HCT116 (cell line): ENCODE results near the gene AXIN1. TPM values are rescaled to one million over a fixed set of nuclear protein-coding genes. Genes with fewer than 3 reads are reported as not detected.

Experiments used
- ATAC-seq: fragments of 200-7000 bp; cut with Tn5 transposase; 2 replicates; pipeline ENCODE4 v1.9.1; 2020; ENCODE audit warnings: mild to moderate bottlenecking, moderate library complexity
- BruUV-seq: library from RNA; stranded (reverse); fragments of 400-500 nt; replicated peaks from 2 replicates; lab custom pipeline; 2021; lab: Mats Ljungman, UMichigan
- CTCF ChIA-PET: fragments of 300-600 bp; sonication (Branson Sonifier 250); formaldehyde crosslinking; loops from one replicate; lab custom pipeline; 2021; ENCODE audit warnings: antibody characterized with exemption; lab: Charles Lee
- POLR2A ChIA-PET: fragments of 300-600, 350-600 bp; sonication (Branson Sonifier 250); formaldehyde crosslinking; loops from one replicate; lab custom pipeline; 2021; ENCODE audit warnings: antibody characterized with exemption; lab: Charles Lee
- RAD21 ChIA-PET, 2 experiments: fragments of 300-600 bp; sonication (Branson Sonifier 250); formaldehyde crosslinking; loops; one replicate each; lab custom pipeline; 2023; ENCODE audit warnings: low total read pairs in 2 of 2; ENCODE audit not compliant: uncharacterized antibody in 2 of 2, unreplicated experiment in 2 of 2, low non-redundant PET in 1 of 2; lab: Charles Lee
- DNase-seq: peaks from one replicate; pipeline ENCODE4 v3.0.0-alpha.2; 2010; ENCODE audit warnings: low read depth, low spot score
- H2AFZ ChIP-seq: fragments of 200-600 bp; shearing (Covaris generic), sonication (generic); 2 replicates; pipeline ENCODE4 v1.6.1; 2017; ENCODE audit warnings: low read depth, mixed run types, mixed read lengths, antibody characterized with exemption, low read length; ENCODE audit not compliant: poor library complexity, severe bottlenecking
- H3K27ac ChIP-seq: 2 replicates; pipeline ENCODE4 v1.5.1; 2012; ENCODE audit warnings: low read depth, low read length
- H3K27me3 ChIP-seq: fragments of 200-600 bp; sonication (generic); 2 replicates; pipeline ENCODE4 v1.6.1; 2016; ENCODE audit warnings: mixed run types, low read length, mixed read lengths; ENCODE audit not compliant: insufficient read depth
- H3K36me3 ChIP-seq, 2 experiments: fragments of 200-500 bp in 1 of 2; fragments of 200-600 bp in 1 of 2; sonication (Bioruptor generic) in 1 of 2; sonication (generic) in 1 of 2; 2 replicates each; pipeline versions ENCODE4 v1.5.1 to v1.6.1; 2014 to 2016; ENCODE audit warnings: low read length in 2 of 2, inconsistent platforms in 1 of 2, mixed read lengths in 1 of 2, mixed run types in 1 of 2; ENCODE audit not compliant: insufficient read depth in 2 of 2, control insufficient read depth in 1 of 2
- H3K4me1 ChIP-seq, 2 experiments: fragments of 200-600 bp in 1 of 2; sonication (generic) in 1 of 2; 2 replicates each; pipeline versions ENCODE4 v1.5.1 to v1.6.1; 2012 to 2017; ENCODE audit warnings: low read length in 2 of 2, inconsistent platforms in 1 of 2, mild to moderate bottlenecking in 1 of 2, mixed read lengths in 1 of 2, mixed run types in 1 of 2, moderate library complexity in 1 of 2; ENCODE audit not compliant: insufficient read depth in 2 of 2, control insufficient read depth in 1 of 2
- H3K4me2 ChIP-seq: fragments of 200-600 bp; sonication (generic); 2 replicates; pipeline ENCODE4 v1.6.1; 2017; ENCODE audit warnings: mixed run types, low read length, mixed read lengths
- H3K4me3 ChIP-seq, 2 experiments: fragments of 200-600 bp in 1 of 2; sonication (generic) in 1 of 2; replicated peaks in 1 of 2; 2 replicates each; pipeline ENCODE4 v1.5.1; 2011 to 2016; ENCODE audit warnings: low read length in 2 of 2, control low read depth in 1 of 2, low read depth in 1 of 2, mild to moderate bottlenecking in 1 of 2, mixed read lengths in 1 of 2, mixed run types in 1 of 2
- H3K79me2 ChIP-seq: fragments of 200-600 bp; sonication (generic); 2 replicates; pipeline ENCODE4 v1.6.1; 2017; ENCODE audit warnings: mild to moderate bottlenecking, mixed run types, low read length, moderate library complexity, mixed read lengths; ENCODE audit not compliant: insufficient read depth
- H3K9ac ChIP-seq: fragments of 200-600 bp; sonication (generic); 2 replicates; pipeline ENCODE4 v1.6.1; 2016; ENCODE audit warnings: low read length, mixed read lengths
- H3K9me2 ChIP-seq: fragments of 200-600 bp; sonication (generic), shearing (Covaris generic); 2 replicates; pipeline ENCODE4 v1.6.1; 2017; ENCODE audit warnings: mixed run types, mild to moderate bottlenecking, moderate library complexity; ENCODE audit not compliant: insufficient read depth
- H3K9me3 ChIP-seq, 2 experiments: fragments of 200-500 bp in 1 of 2; fragments of 200-600 bp in 1 of 2; sonication (Bioruptor generic) in 1 of 2; sonication (generic) in 1 of 2; 2 replicates each; pipeline ENCODE4 v1.6.1; 2014 to 2017; ENCODE audit warnings: low read length in 2 of 2, mixed read lengths in 2 of 2, inconsistent platforms in 1 of 2, low read depth in 1 of 2, mild to moderate bottlenecking in 1 of 2, mixed run types in 1 of 2, moderate library complexity in 1 of 2; ENCODE audit not compliant: control insufficient read depth in 1 of 2, insufficient read depth in 1 of 2
- H4K20me1 ChIP-seq: fragments of 200-600 bp; sonication (generic), shearing (Covaris generic); 2 replicates; pipeline ENCODE4 v1.6.1; 2017; ENCODE audit warnings: mixed run types, mild to moderate bottlenecking, moderate library complexity; ENCODE audit not compliant: insufficient read depth
- ATF3 ChIP-seq: IDR thresholded peaks from 2 replicates; pipeline ENCODE4 v1.6.1; 2012
- CBX3 ChIP-seq: IDR thresholded peaks from 2 replicates; pipeline ENCODE4 v1.6.1; 2012; ENCODE audit warnings: low read depth
- CEBPB ChIP-seq: IDR thresholded peaks from 2 replicates; pipeline ENCODE4 v1.6.1; 2012; ENCODE audit warnings: low read depth
- CTCF ChIP-seq, 3 experiments: fragments of 200-600 bp in 1 of 3; sonication (generic) in 1 of 3; IDR thresholded peaks in 2 of 3; conservative IDR thresholded peaks in 1 of 3; 2 replicates each; pipeline ENCODE4 v1.5.1; 2012 to 2017; ENCODE audit warnings: low read depth in 2 of 3, low read length in 2 of 3, antibody characterized with exemption in 1 of 3, borderline replicate concordance in 1 of 3, control low read depth in 1 of 3, mild to moderate bottlenecking in 1 of 3, mixed read lengths in 1 of 3, mixed run types in 1 of 3, moderate library complexity in 1 of 3; ENCODE audit not compliant: insufficient read depth in 1 of 3
- EGR1 ChIP-seq: IDR thresholded peaks from 2 replicates; pipeline ENCODE4 v1.6.1; 2012; ENCODE audit warnings: low read depth
- EZH2 ChIP-seq: fragments of 200-600 bp; sonication (generic); IDR thresholded peaks from 2 replicates; pipeline ENCODE4 v1.6.1; 2017; ENCODE audit warnings: antibody characterized with exemption, mixed run types
- EZH2phosphoT487 ChIP-seq: fragments of 200-600 bp; IDR thresholded peaks from 2 replicates; pipeline ENCODE4 v1.6.1; 2018; ENCODE audit warnings: antibody characterized with exemption, borderline replicate concordance
- JUND ChIP-seq: IDR thresholded peaks from 2 replicates; pipeline ENCODE4 v1.6.1; 2012
- MAX ChIP-seq: IDR thresholded peaks from 2 replicates; pipeline ENCODE4 v1.6.1; 2012
- POLR2AphosphoS5 ChIP-seq: IDR thresholded peaks from 2 replicates; pipeline ENCODE4 v1.6.1; 2011; ENCODE audit warnings: mild to moderate bottlenecking, low read depth, low read length, moderate library complexity
- RAD21 ChIP-seq: IDR thresholded peaks from 2 replicates; pipeline ENCODE4 v1.6.1; 2012; ENCODE audit warnings: low read depth, mild to moderate bottlenecking
- SIN3A ChIP-seq: IDR thresholded peaks from 2 replicates; pipeline ENCODE4 v1.6.1; 2012; ENCODE audit warnings: low read depth
- SP1 ChIP-seq: IDR thresholded peaks from 2 replicates; pipeline ENCODE4 v1.6.1; 2012; ENCODE audit warnings: low read depth
- SRF ChIP-seq: IDR thresholded peaks from 2 replicates; pipeline ENCODE4 v1.6.1; 2012; ENCODE audit warnings: low read depth
- YY1 ChIP-seq: IDR thresholded peaks from 2 replicates; pipeline ENCODE4 v1.6.1; 2011; ENCODE audit warnings: low read length, low read depth, moderate library complexity, mild to moderate bottlenecking; ENCODE audit not compliant: insufficient replicate concordance; ENCODE audit errors: extremely low read depth
- ZBTB33 ChIP-seq: IDR thresholded peaks from 2 replicates; pipeline ENCODE4 v1.6.1; 2011; ENCODE audit warnings: mild to moderate bottlenecking, low read length, moderate library complexity; ENCODE audit not compliant: insufficient replicate concordance; ENCODE audit errors: extremely low read depth
- ZFX ChIP-seq: fragments of 450-650 bp; IDR thresholded peaks from 2 replicates; pipeline ENCODE4 v1.6.1; 2017
- ZNF274 ChIP-seq: fragments of 200-500 bp; sonication (Bioruptor generic); IDR thresholded peaks from 2 replicates; pipeline ENCODE4 v1.6.1; 2014; ENCODE audit warnings: mild to moderate bottlenecking, low read depth, low read length, inconsistent platforms
- intact Hi-C: fragments of 100-400 bp; cut with micrococcal nuclease; formaldehyde crosslinking; loops from 2 replicates; pipeline ENCODE4 v1.10.0; 2022
- total RNA-seq: library from RNA; stranded (reverse); gene quantifications from one replicate; pipeline ENCODE4 v1.2.1, GENCODE V29; 2021; ENCODE audit not compliant: unreplicated experiment

The AXIN1 gene
- total RNA-seq, 1 experiment from 2014 or later: 20.2 TPM

- Histone ChIP-seq H4K20me1 (no peaks in the 10 kb centered on the region), H3K36me3 (no peaks in the 10 kb centered on the region), H3K4me2 (no peak overlapping the region), H3K9me2 (no peaks in the 10 kb centered on the region), H3K9me3 (no peaks in the 10 kb centered on the region), H3K4me3 (no peak overlapping the region), H2AFZ (no peak overlapping the region), H3K4me1 (no peaks in the 10 kb centered on the region), H3K27ac (no peak overlapping the region), H3K79me2 (no peaks in the 10 kb centered on the region), H3K27me3 (no peaks in the 10 kb centered on the region), H3K9ac (no peak overlapping the region)
- no peak for DNase-seq
- intact Hi-C loops: no loop called here
- ChIA-PET CTCF (no interaction called here), POLR2A (no interaction called here), RAD21 (no interaction called here)
- no peak for TF ChIP-seq RAD21
- no peak for TF ChIP-seq ZNF274
- no peak for TF ChIP-seq SRF
- no peak for TF ChIP-seq CBX3
- TF ChIP-seq ZFX: no peak
- TF ChIP-seq EZH2: no peak
- no peak for TF ChIP-seq ATF3
- no peak for TF ChIP-seq MAX
- TF ChIP-seq YY1: no peak
- no peak for TF ChIP-seq JUND
- no peak for TF ChIP-seq SP1
- no peak for TF ChIP-seq SIN3A
- no peak for TF ChIP-seq EGR1
- TF ChIP-seq ZBTB33: no peak
- TF ChIP-seq CEBPB: no peak
- TF ChIP-seq CTCF (IDR thresholded peaks at IDR 0.05 in 2 of 3, conservative IDR thresholded peaks at IDR 0.05 in 1 of 3; ENCODE audit: borderline replicate concordance in 1 of 3, insufficient read depth in 1 of 3, low read depth in 2 of 3, low read length in 2 of 3): no peak
- no peak for TF ChIP-seq EZH2phosphoT487
- no peak for TF ChIP-seq POLR2AphosphoS5
- no TSS peak for BruUV-seq
- ATAC-seq: no peak
Measured at GRCh38 chr16:286491-287297, 65.8 kb downstream of the AXIN1 start.
